Immature natural killer cell (primary cell): Measurements from ENCODE around the gene DAG1. TPM values are rescaled to one million over a fixed set of nuclear protein-coding genes. Genes with fewer than 3 reads are reported as not detected.

ENCODE experiments used
- DNase-seq, 3 donors: peaks; one replicate each; pipeline ENCODE4 v3.0.0; 2022; ENCODE audit warnings: mixed read lengths in 1 of 3
- H3K27ac Mint-ChIP-seq, 6 donors: one replicate each; pipeline ENCODE4 v1.8.0; 2020; ENCODE audit warnings: mixed read lengths in 6 of 6, mild to moderate bottlenecking in 5 of 6, inconsistent platforms in 4 of 6, moderate library complexity in 3 of 6
- H3K27me3 Mint-ChIP-seq, 3 donors: one replicate each; pipeline ENCODE4 v1.8.0; 2020 to 2021; ENCODE audit warnings: low read depth in 3 of 3, mild to moderate bottlenecking in 3 of 3, mixed read lengths in 3 of 3, moderate library complexity in 3 of 3, inconsistent platforms in 1 of 3
- H3K36me3 Mint-ChIP-seq, 3 donors: one replicate each; pipeline ENCODE4 v1.8.0; 2020; ENCODE audit warnings: mixed read lengths in 3 of 3, inconsistent platforms in 2 of 3, mild to moderate bottlenecking in 2 of 3
- H3K4me1 Mint-ChIP-seq, 2 donors: one replicate each; pipeline ENCODE4 v1.8.0; 2020; ENCODE audit warnings: inconsistent platforms in 2 of 2, mild to moderate bottlenecking in 2 of 2, mixed read lengths in 2 of 2, moderate library complexity in 1 of 2
- H3K4me3 Mint-ChIP-seq, 5 donors: one replicate each; pipeline ENCODE4 v1.8.0; 2020; ENCODE audit warnings: mild to moderate bottlenecking in 5 of 5, mixed read lengths in 5 of 5, inconsistent platforms in 3 of 5, moderate library complexity in 3 of 5
- H3K9me3 Mint-ChIP-seq, 6 donors: one replicate each; pipeline ENCODE4 v1.8.0; 2020; ENCODE audit warnings: mild to moderate bottlenecking in 6 of 6, mixed read lengths in 6 of 6, inconsistent platforms in 4 of 6, moderate library complexity in 3 of 6
- polyA plus RNA-seq, 3 donors: library from polyadenylated mRNA; unstranded; fragments of 300-500 nt; fragmentation: Illumina TruSeq; gene quantifications; one replicate each; pipeline ENCODE4 v1.2.3, GENCODE V29; 2021

DAG1 gene
- polyA plus RNA-seq, 3 donors from 2014 or later, result 3.2 to 6.0 (median 3.7) TPM

- DNase-seq, result no peak
- Mint-ChIP-seq H3K27ac (no peak overlapping the region), H3K36me3 (no peaks in the 10 kb centered on the region), H3K4me3 (no peak overlapping the region), H3K27me3 (peaks cover 7 to 14% (median 11%) of the 10 kb centered on the region in 3 donors), H3K9me3 (no peaks in the 10 kb centered on the region), H3K4me1 (no peaks in the 10 kb centered on the region)
Observed at GRCh38 chr3:49563040-49563578, 93.0 kb downstream of the DAG1 start.

GRCh38 chr3:49563766-49564165 is 93.7 kb downstream of the DAG1 start:
- Mint-ChIP-seq H3K36me3 (no peaks in the 10 kb centered on the region), H3K27ac (no peak overlapping the region), H3K4me1 (no peaks in the 10 kb centered on the region), H3K27me3 (peaks cover 6 to 11% (median 7%) of the 10 kb centered on the region in 3 donors), H3K4me3 (no peak overlapping the region), H3K9me3 (no peaks in the 10 kb centered on the region)
- no peak for DNase-seq

- DNase-seq, result no peak
- Mint-ChIP-seq H3K27me3 (peaks cover 4 to 7% (median 4%) of the 10 kb centered on the region in 3 donors), H3K4me3 (no peak overlapping the region), H3K36me3 (no peaks in the 10 kb centered on the region), H3K27ac (no peak overlapping the region), H3K9me3 (peaks cover 0 to 1% (median 0%) of the 10 kb centered on the region in 6 donors), H3K4me1 (no peaks in the 10 kb centered on the region)
Observed at GRCh38 chr3:49566312-49566711, 96.2 kb downstream of the DAG1 start.

GRCh38 chr3:49567406-49567805 is 97.3 kb downstream of the DAG1 start:
- Mint-ChIP-seq H3K36me3 (no peaks in the 10 kb centered on the region), H3K27me3 (peaks cover 0 to 2% (median 1%) of the 10 kb centered on the region in 3 donors), H3K4me1 (no peaks in the 10 kb centered on the region), H3K27ac (no peak overlapping the region), H3K4me3 (no peak overlapping the region), H3K9me3 (peaks cover 0 to 1% (median 0%) of the 10 kb centered on the region in 6 donors)
- DNase-seq, result no peak

- Mint-ChIP-seq H3K36me3 (no peaks in the 10 kb centered on the region), H3K27ac (no peak overlapping the region), H3K4me3 (no peak overlapping the region), H3K9me3 (peaks cover 0 to 1% (median 0%) of the 10 kb centered on the region in 6 donors), H3K27me3 (peaks cover 0 to 4% (median 0%) of the 10 kb centered on the region in 3 donors), H3K4me1 (no peaks in the 10 kb centered on the region)
- no peak for DNase-seq
Observed at GRCh38 chr3:49568965-49569364, 98.9 kb downstream of the DAG1 start.

GRCh38 chr3:49570028-49570654 is 100.1 kb downstream of the DAG1 start:
- H3K4me1 Mint-ChIP-seq, result no peaks in the 10 kb centered on the region
- no peak overlapping the region for H3K4me3 Mint-ChIP-seq
- H3K27ac Mint-ChIP-seq, result no peak overlapping the region
- no peaks in the 10 kb centered on the region for H3K36me3 Mint-ChIP-seq
- no peak for DNase-seq
- peaks cover 0 to 4% (median 0%) of the 10 kb centered on the region in 3 donors for H3K27me3 Mint-ChIP-seq
- H3K9me3 Mint-ChIP-seq, result peaks cover 0 to 1% (median 0%) of the 10 kb centered on the region in 6 donors

GRCh38 chr3:49582177-49582576 is 112.1 kb downstream of the DAG1 start:
- H3K4me3 Mint-ChIP-seq, result no peak overlapping the region
- H3K4me1 Mint-ChIP-seq, result no peaks in the 10 kb centered on the region
- peaks cover 4 to 7% (median 7%) of the 10 kb centered on the region in 3 donors for H3K27me3 Mint-ChIP-seq
- DNase-seq, result no peak
- H3K27ac Mint-ChIP-seq, result no peak overlapping the region
- H3K36me3 Mint-ChIP-seq, result no peaks in the 10 kb centered on the region
- H3K9me3 Mint-ChIP-seq, result no peaks in the 10 kb centered on the region

Other genes starting within 250 kb of the DAG1 start
- gene C3orf62, start 193.0 kb upstream of the DAG1 start, polyA plus RNA-seq, result 1 to 10 TPM in 2 of 3 donors, under 1 TPM in 1; 0.74 to 2.5 (median 1.5) TPM
- 10 to 100 TPM; 52.7 to 84.0 (median 76.1) TPM for gene USP4, start 130.2 kb upstream of the DAG1 start, polyA plus RNA-seq
- gene GPX1, start 111.9 kb upstream of the DAG1 start, polyA plus RNA-seq, result 100 to 1,000 TPM; 127 to 194 (median 131) TPM
- 1,000 to 10,000 TPM in 1 of 3 donors, 100 to 1,000 TPM in 2; 863 to 1,056 (median 891) TPM for gene RHOA, start 58.3 kb upstream of the DAG1 start, polyA plus RNA-seq
- 10 to 100 TPM; 57.3 to 86.2 (median 62.6) TPM for gene TCTA, start 57.8 kb upstream of the DAG1 start, polyA plus RNA-seq
- 1 to 10 TPM; 2.9 to 8.2 (median 4.8) TPM for gene AMT, start 47.8 kb upstream of the DAG1 start, polyA plus RNA-seq
- gene NICN1, start 40.9 kb upstream of the DAG1 start, polyA plus RNA-seq, result 10 to 100 TPM in 1 of 3 donors, 1 to 10 TPM in 2; 3.2 to 11.9 (median 4.2) TPM
- under 1 TPM in 1 of 3 donors, not detected in 2; 0.42 TPM for gene BSN, start 84.2 kb downstream of the DAG1 start, polyA plus RNA-seq
- 100 to 1,000 TPM in 2 of 3 donors, 10 to 100 TPM in 1; 88.0 to 130 (median 121) TPM for gene APEH, start 204.1 kb downstream of the DAG1 start, polyA plus RNA-seq
- gene MST1, start 219.2 kb downstream of the DAG1 start, polyA plus RNA-seq, result 1 to 10 TPM in 1 of 3 donors, under 1 TPM in 1, not detected in 1; 0.19 to 1.3 TPM
- 10 to 100 TPM in 2 of 3 donors, 1 to 10 TPM in 1; 2.6 to 27.1 (median 11.8) TPM for gene RNF123, start 219.3 kb downstream of the DAG1 start, polyA plus RNA-seq
- 1 to 10 TPM in 2 of 3 donors, not detected in 1; 1.5 to 1.7 TPM for gene AMIGO3, start 249.4 kb downstream of the DAG1 start, polyA plus RNA-seq